G401 (cell line): Measurements from ENCODE around the gene MIS12. TPM values are rescaled to one million over a fixed set of nuclear protein-coding genes. Genes with fewer than 3 reads are reported as not detected.

Source experiments
- DNase-seq: peaks from one replicate; pipeline ENCODE4 v3.0.0-alpha.2; 2015; ENCODE audit warnings: low spot score
- in situ Hi-C: cut with HindIII; loops from 2 replicates; pipeline ENCODE4 v1.10.0; 2016; ENCODE audit warnings: low sequenced_read_pairs, mixed read lengths
- total RNA-seq: library from RNA; depleted of rRNA; stranded (reverse); fragments of >200 nt; shearing (Covaris generic); gene quantifications from 2 replicates; pipeline ENCODE4 v1.2.3, GENCODE V29; 2014

The MIS12 gene
- total RNA-seq, 1 experiment from 2014 or later: 18.4 TPM

DNA sequence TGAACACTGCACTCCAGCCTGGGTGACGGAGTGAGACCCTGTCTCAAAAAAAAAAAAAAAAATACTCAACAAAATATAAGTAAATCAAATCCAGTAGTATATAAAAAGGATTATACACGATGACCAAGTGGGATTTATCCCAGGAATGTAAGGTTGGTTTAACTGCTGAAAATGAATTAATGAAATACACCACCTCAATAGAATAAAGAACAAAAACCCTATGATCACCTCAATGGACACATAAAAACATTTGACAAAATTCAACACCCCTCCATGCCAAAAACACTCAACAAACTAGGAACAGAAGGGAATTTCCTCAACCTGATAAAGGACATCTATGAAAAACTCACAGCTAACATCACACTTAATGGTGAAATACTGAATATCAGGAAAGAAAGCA lies 6.6 kb downstream of the MIS12 start:
- in situ Hi-C loops: no loop called here
- no peak for DNase-seq

DNA sequence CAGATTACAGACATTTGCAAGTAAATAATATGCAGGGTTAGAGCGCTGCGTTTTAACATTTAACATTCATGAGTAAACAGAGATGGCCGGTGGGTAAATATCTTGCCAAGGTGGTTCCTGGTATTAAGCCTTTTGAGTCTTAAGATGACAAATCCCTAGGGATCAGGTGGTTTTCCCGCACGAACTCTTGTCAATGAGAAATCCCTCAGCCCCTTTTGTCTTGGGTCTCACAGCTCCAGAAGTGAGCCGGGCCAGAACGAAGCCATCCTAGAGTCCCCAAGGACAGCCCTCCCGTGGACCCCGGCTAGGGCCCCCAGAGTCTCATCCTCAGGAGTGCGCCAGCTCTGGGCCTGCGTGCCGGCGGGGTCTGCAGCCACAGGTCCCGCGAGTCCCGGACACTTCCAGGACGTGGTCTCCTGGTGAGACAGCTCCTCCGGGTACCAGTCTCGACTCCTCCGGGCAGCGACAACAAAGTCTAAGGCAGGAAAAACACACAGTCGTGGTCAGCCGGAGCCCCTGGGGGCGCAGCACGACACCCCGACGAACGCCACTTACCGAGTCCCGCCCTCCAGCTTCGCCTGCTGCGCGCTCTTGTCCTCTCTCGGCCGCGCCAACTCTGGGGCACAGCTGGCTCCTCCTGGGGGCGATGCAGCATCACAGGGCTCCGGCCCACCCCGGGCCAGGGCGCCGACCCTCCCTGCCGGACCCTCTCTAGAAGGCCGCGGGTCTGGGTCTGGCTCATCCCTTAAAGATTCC lies 13.3 kb downstream of the MIS12 start:
- in situ Hi-C loops: no loop called here
- DNase-seq: no peak

DNA sequence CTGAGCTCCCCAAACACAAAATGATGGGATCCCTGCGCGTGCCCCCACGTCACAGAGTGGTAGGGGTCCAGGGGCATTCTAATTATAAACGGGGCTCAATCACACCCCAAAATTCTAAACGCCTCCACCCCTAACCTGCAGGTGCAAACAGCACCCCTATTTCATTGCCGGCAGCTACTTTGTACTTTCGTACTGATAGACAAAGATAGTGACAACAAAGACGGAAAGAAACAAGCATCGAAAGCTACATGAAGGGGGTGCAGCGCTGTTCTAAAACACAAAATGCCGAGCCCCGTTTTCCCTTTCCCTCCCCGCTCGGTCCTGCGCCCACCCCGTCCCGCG lies 13.9 kb downstream of the MIS12 start:
- peak; percentile 34 for DNase-seq
- in situ Hi-C loops: no loop called here

DNA sequence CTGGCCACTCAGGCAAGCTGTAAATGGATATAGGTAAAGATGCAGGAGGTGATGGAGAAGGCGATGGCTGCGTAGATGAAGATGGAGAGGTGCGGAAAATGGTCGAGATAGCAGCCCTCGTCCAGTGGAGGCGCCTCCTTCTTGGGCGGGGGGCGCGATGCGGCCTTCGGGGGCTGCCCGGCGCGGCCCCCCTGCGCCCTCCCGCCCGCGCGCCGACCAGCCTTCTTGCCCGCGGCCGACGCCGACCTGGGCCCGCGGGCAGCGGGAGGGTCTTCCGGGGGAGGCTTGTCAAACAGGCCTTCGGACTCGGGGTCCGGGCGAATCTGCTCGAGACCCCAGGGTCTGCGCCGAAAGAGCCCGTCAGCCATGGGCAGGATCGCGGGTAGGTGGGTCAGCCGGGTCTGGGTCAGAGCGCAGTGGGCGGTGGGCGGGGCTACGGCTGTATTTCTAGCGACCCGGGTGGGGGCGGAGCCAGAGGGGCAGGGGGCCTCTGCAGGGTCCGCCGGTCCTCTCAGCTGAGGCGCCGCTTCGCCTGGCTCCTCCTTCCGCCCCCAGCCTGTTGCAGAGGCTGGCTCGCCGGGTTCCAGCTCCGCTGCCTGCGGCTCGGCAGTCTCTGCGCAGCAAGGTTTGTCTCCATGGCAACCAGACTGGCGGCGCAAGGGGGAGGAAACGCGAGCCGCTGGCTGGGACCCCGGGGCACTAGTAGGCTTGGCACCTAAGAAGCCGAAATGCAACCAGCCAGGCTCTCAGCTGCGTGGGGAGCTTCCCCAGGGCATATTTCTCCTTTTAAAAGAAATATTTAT lies 14.4 kb downstream of the MIS12 start:
- DNase-seq: peak; percentile 89
- in situ Hi-C loops: no loop called here

DNA sequence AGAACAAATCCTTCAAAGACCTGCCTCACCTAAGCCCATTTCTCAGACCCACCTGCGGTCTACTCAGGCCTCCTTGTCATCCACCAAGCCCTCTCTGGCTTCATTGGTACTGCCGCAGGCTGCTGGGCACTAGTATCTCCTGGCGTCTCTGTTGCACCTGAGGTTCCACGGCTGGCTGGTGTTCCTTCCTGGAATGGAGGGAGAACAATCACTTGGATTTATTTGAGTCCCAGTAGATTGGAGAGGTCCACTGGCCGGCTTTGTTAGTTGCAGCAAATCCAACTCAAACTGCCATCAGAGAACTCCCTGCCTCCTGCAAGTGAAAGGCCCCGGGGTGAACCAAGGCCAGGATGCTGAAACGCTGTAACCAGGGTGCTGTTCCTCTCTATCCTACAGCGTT lies 15.3 kb downstream of the MIS12 start:
- no peak for DNase-seq
- in situ Hi-C loops: no loop called here

DNA sequence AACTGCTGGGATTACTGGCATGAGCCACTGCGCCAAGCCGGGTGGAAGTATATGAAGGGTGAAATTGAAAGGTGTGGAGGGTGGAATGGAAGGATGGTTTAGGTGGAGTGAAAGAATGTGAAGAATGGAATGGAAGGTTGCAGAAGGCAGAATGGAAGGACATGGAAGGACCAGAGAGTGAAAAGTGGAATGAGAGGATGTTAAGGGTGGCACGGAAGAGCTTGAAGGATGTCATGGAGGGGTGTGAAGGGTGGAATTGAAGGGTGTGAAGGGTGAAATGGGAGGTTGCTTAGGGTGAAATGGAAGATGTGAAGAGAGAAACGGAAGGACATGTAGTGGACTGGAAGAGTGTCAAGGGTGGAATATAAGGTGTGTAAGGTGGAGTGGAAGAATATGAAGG lies 16.2 kb downstream of the MIS12 start:
- in situ Hi-C loops: no loop called here
- no peak for DNase-seq

DNA sequence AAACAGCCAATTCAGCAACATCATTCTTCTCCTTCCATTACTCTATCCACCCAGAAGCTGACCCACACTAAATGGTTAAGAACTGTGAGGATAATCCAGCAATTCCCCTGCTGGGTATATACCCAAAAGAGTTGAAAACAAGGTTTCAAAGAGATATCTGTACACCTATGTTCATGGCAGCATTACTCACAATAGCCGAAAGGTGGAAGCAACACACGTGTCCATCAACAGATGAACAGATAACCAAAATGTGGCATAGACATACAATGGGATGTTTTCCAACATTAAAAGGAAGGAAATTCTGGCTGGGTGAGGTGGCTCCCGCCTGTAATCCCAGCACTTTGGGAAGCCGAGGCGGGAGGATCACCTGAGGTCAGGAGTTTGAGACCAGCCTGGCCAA lies 19.9 kb downstream of the MIS12 start:
- no peak for DNase-seq
- in situ Hi-C loops: no loop called here

DNA sequence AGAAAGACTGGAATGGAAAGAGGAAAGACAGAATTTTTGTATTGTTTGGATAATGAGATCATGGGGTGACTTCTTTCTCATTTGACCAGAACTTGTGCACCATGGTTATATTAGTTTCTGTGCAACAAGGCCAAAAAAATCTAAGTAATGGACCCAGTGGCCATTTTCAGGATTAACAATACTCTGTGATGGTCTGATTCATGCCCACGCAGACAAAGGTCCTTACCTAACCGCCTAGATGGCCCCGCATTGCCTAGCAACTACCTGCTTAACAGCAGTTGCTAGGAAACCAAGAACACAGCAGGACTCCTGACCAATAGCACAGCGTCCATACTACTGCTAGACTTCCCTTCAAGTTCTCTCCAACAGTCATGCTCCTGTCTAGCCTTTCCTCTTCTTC lies 22.4 kb downstream of the MIS12 start:
- in situ Hi-C loops: no loop called here
- no peak for DNase-seq

DNA sequence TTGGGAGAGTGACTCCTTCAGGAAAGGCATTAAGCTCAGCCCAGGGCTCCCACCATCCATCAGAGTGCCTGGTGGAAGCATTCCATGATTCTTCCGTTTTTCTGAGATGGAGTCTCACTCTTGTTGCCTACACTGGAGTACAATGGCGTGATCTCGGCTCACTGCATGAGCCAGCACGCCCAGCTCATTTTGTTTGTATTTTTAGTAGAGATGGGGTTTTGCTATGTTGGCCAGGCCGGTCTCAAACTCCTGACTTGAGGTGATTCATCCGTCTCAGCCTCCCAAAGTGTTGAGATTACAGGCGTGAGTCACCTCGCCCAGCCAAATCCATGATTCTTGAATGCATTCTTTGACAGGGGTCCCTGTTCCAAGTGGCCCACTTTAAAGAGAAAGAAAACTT lies 23.1 kb downstream of the MIS12 start:
- in situ Hi-C loops: no loop called here
- DNase-seq: no peak

DNA sequence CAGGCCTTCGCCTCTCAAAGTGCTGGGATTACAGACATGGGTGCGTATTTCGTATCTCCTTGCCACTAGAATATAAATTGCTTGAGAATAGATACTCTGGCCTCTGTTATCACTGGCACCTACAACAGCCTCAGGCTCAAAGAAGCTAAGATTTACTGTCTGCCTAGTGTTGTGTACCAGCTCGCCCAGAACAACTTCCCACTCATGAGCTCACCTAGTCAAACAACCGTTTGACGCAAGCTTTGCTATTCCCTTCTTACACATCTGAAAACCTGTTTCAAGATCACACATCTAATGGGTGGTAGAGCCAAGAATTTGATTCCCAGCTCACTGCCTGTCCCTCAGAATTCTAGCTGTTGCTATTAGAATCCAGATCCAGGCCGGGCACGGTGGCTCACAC lies 24.4 kb downstream of the MIS12 start:
- in situ Hi-C loops: no loop called here
- no peak for DNase-seq

DNA sequence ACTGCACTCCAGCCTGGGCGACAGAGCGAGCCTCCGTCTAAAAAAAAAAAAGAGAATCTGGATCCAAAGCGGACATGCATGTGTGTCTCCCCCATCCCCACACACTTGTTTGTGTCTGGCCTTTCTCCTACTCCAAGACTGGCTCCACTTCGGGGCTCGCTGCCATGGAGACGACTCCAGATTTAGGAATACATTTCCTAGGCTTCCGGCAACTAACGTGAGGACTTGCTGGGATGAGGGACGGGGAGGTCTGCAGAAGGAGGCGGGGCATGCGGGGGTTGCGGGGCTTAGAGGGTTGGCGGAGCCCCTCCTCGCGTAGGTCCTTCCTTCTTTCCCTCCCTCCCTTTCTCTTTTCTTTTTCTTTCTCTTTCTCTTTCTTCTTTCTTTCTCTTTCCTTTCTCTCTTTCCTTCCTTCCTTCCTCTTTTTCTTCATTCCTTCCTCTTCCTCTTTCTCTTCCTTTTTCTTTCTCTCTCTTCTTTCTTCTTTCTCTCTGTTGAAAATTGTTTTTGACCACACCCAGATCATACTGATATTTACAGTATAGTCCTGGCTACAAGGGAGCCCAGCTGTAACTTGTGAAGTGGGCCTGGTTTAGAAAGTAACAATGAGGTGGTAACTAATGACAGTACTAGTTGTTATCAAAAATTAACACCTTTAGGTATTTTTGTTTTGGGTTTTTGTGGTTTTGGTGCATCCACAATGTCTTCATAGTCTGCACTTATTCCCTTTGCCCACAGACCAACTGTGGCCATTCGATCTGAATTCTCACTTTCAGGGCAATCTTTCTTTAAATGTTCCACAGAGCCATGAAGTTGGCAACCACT lies 25.2 kb downstream of the MIS12 start:
- in situ Hi-C loops: no loop called here
- DNase-seq: no peak

DNA sequence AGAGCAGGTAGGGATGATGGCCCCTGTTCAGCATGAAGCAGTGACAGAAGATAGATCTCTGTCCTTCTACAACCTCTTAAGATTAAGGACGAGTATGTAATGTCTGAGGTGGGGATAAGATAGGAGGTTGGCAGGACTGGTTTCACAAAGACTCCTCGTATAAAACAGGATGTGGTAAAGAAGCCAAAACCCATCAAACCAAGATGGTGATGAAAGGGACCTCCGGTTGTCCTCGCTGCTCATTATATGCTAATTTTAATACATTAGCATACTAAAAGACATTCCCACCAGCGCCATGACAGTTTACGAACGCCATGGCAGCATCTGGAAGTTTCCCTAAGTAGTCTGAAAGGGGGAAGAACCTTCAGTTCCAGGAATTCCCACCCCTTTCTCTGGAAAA lies 27.3 kb downstream of the MIS12 start:
- DNase-seq: no peak
- in situ Hi-C loops: no loop called here

DNA sequence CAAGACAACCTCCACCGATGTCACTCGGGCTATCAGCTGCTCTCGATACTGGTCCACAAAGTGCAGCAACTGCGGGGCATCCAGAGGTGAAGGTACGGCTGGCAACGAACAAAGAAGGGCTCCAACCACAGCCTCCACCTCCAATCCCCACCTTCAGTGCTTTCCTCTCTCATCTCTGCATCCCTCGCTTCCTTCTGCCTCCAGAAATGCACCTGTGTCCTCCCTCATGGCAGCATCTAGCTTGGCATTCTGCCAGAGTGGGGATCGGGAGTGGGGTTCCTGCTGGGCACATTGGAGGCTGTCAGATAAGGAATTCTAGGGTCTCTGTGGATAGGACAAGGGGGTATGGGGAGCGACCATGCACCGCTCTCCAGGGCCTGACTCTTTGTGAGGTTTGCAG lies 28.6 kb downstream of the MIS12 start:
- in situ Hi-C loops: no loop called here
- DNase-seq: no peak

DNA sequence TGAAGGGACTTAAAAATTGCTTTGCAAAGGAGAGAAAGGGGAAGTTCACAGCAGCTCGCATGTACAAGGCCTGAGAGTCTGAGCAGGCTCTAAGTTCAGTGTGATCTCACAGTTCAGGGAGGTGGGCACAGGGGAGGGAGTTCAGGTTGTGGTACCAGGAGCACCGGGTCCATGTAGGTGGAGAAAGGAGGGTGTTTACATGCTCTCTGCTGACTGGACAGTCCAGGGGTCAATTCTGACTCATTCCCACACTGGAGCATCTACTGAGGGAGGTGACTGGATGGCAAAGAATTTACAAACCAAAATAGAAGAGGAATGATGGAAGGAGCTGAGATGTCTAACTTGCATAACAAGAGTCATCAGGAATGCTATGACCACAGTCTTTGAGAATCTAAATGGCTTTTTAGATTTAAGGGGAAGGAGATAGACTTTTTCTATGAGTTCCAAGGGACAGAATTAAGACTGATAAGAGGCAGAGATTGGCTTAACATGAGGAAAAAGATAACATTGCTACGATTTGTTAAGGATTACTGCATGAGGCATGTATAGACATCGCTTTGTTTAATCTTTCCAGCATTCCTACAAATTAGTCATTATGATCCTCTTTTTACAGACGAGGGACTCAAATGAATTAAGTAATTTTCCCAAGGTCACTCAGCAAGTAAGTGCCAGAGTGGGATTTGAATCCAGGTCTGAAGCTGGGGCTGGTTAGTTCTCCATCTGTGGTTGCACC lies 29.9 kb downstream of the MIS12 start:
- in situ Hi-C loops: no loop called here
- no peak for DNase-seq

DNA sequence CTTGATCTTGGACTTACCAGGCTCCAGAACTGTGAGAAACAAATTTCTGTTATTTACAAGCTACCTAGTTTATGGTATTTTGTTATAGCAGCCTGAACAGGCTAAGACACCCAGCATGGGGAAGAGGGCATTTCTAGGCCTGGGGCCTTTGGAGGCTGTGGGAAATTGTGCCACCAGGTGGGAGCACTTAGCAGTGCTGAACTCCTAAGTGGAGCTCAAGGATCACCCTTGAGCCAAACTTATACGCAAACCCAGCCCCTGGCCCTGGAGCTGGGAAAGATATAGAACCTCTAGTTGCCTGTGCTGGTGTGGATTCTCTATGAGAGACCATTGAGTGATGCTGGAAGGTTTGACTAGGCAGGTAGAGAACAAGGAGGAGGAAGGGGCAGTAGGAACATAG lies 36.1 kb downstream of the MIS12 start:
- in situ Hi-C loops: no loop called here
- DNase-seq: no peak

DNA sequence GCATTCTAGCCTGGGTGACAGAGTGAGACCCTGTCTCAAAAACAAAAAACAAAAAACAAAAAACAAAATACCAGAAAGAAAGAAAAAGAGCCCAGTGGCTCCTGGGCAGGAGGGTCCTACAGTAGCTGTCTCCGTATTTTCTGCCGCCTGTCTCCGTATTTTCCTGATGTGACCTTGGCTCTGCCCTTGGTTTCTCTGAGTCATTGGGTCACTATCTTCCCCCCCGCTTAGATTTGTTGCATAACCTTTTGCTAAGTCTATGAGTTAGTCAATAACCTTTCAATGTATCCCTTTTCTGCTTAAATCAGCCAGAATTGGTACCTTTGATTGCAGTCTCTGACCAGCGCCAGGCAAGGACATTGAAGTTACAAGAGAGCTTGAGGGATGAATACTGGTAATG lies 36.9 kb downstream of the MIS12 start:
- in situ Hi-C loops: no loop called here
- DNase-seq: no peak

DNA sequence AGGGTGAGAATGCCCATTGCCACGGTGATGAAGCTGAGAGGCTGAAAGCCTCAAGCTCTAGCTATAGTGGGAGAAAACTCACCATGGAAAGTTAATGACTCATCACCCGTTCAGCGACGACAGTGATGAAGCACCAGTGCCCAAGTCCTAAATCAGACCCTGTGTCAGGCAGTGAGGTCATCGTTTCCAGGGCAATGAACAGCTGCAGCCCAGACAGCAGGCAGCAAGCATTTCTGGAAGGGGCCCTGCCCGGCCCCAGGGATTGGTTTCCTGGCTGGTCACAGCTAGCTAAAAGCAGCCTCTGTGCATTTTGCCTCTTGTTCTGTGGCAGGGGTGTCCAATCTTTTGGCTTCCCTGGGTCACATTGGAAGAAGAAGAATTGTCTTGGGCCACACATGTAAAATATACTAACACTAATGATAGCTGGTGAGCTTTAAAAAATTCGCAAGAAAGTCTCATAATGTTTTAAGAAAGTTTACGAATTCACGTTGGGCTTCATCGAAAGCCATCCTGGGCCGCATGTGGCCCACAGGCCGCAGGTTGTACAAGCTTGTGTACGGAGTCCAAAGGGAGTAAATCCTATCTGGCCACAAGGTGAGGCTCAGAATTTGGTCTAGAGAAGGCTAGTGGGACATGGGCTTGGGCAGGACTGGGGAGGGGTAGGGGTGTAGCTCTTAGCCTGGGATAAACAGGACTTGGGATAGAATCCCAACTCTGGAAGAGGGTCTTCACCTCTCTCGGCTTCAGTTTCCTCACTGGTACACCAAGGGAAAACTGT lies 40.6 kb downstream of the MIS12 start:
- no peak for DNase-seq
- in situ Hi-C loops: no loop called here

DNA sequence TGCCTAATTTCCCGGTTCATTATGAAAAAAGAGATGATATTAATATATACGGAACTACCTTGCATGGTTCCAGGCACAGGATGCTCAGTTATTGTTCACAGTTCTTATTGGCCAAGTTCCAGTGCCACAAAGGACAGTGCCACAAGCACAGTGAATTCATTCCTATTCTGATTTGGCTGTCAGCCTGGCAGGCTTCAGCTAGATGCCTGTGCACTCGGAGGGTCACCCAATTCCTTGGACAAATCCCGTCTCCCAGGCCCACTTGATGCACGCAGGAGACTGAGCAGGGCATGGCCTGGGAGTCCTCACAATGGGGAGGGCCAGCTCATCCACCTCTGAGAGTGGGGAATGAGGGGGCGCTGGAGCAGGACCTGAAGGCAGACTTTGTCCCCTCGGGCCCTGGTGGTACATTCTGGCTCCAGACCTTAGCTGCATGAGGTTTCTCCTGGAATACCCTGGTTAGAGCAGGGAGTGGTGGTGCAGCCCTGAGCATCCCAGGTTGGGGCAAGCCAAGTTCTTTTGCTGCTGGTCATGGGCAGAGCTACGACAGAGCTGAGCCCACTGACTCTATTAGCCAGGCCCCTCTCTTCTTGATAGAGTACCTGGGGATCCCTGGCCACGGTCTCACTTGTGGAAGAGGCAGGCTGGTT lies 41.4 kb downstream of the MIS12 start:
- in situ Hi-C loops: no loop called here
- no peak for DNase-seq
